Loucy (cell line): ENCODE results near the gene RNU6-1.

ENCODE experiments used
- H2AFZ ChIP-seq: fragments of 200-600 bp; sonication (generic); 2 replicates; pipeline ENCODE4 v1.6.0; 2016; ENCODE audit warnings: antibody characterized with exemption, mild to moderate bottlenecking, low read length, moderate library complexity
- H3F3A ChIP-seq: fragments of 200-600 bp; 2 replicates; pipeline ENCODE4 v1.6.0; 2016; ENCODE audit warnings: antibody characterized with exemption, low read depth, mild to moderate bottlenecking
- H3K27me3 ChIP-seq: fragments of 200-600 bp; sonication (generic); 2 replicates; pipeline ENCODE4 v1.6.1; 2014; ENCODE audit warnings: low read length, mild to moderate bottlenecking; ENCODE audit not compliant: insufficient read depth, poor library complexity, severe bottlenecking
- H3K36me3 ChIP-seq: fragments of 200-600 bp; sonication (generic); 2 replicates; pipeline ENCODE4 v1.6.1; 2016; ENCODE audit warnings: low read length; ENCODE audit not compliant: insufficient read depth
- H3K4me1 ChIP-seq: fragments of 200-600 bp; sonication (generic); 2 replicates; pipeline ENCODE4 v1.5.1; 2014; ENCODE audit warnings: low read length, mild to moderate bottlenecking; ENCODE audit not compliant: insufficient read depth, poor library complexity, severe bottlenecking
- H3K4me2 ChIP-seq: fragments of 200-600 bp; sonication (generic); 2 replicates; pipeline ENCODE4 v1.6.0; 2014; ENCODE audit warnings: antibody characterized with exemption, low read length, low read depth, mild to moderate bottlenecking; ENCODE audit not compliant: poor library complexity, severe bottlenecking
- H3K4me3 ChIP-seq: fragments of 200-600 bp; sonication (generic); 2 replicates; pipeline ENCODE4 v1.5.1; 2014; ENCODE audit warnings: low read length, mild to moderate bottlenecking, mixed read lengths; ENCODE audit not compliant: poor library complexity, severe bottlenecking
- H3K79me2 ChIP-seq: fragments of 200-600 bp; sonication (generic); 2 replicates; pipeline ENCODE4 v1.6.1; 2014; ENCODE audit warnings: low read length; ENCODE audit not compliant: insufficient read depth
- H3K9ac ChIP-seq: fragments of 200-600 bp; sonication (generic); 2 replicates; pipeline ENCODE4 v1.6.0; 2014; ENCODE audit warnings: mild to moderate bottlenecking, low read depth, low read length, moderate library complexity; ENCODE audit not compliant: poor library complexity, severe bottlenecking
- H3K9me2 ChIP-seq: fragments of 200-600 bp; sonication (generic); replicated peaks from 2 replicates; pipeline ENCODE4 v1.6.1; 2016; ENCODE audit warnings: low read depth, low read length, mixed read lengths
- H3K9me3 ChIP-seq: fragments of 200-600 bp; sonication (generic); 2 replicates; pipeline ENCODE4 v1.6.1; 2014; ENCODE audit warnings: mild to moderate bottlenecking, antibody characterized with exemption, low read length, low read depth; ENCODE audit not compliant: insufficient read depth
- H4K20me1 ChIP-seq: fragments of 200-600 bp; sonication (generic); 2 replicates; pipeline ENCODE4 v1.6.0; 2014; ENCODE audit warnings: antibody characterized with exemption, low read length, mild to moderate bottlenecking; ENCODE audit not compliant: insufficient read depth, poor library complexity, severe bottlenecking
- EZH2phosphoT487 ChIP-seq: fragments of 200-600 bp; IDR thresholded peaks from 2 replicates; pipeline ENCODE4 v1.6.1; 2018; ENCODE audit warnings: antibody characterized with exemption, mild to moderate bottlenecking, moderate library complexity, borderline replicate concordance
- TF ChIP-seq, protein P1 (sequence below): fragments of 200-600 bp; sonication (generic); conservative IDR thresholded peaks from 2 replicates; pipeline ENCODE4 v1.5.1; 2014; ENCODE audit warnings: mild to moderate bottlenecking, antibody characterized with exemption, low read length

RNU6-1 gene

DNA sequence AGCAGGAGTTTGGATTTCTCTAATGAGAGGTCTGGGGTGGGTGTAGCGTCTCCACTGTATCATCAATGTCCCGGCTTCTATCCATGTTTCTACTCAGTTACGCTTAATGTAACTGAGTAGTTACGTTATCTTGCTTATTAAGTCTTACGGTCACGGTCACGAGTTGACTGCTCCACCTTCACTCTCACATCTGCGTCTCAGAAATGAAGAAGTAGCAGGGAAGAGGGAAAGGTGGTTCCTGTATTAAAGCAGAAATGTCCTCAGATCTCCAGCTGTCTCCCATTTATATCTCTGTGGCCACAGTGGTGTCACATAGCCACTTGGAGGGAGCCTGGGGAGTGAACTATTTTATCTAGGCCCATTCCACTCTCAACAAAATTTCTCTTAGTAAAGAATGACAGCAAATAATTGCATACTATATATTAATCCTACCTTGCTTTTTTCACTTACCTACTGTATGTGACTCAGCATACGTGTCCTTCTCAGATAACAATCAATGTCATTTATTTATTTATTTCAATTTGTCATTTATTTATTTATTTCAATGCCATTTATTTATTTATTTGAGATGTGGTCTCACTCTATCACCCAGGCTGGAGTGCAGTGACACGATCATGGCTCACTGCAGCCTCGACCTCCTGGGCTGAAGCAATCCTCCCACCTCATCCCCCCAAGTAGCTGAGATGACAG lies 39.7 kb upstream of the RNU6-1 start:
- Histone ChIP-seq H2AFZ (no peak overlapping the region), H3K4me1 (peaks cover 24% of the 10 kb centered on the region), H3K9me3 (no peaks in the 10 kb centered on the region)

DNA sequence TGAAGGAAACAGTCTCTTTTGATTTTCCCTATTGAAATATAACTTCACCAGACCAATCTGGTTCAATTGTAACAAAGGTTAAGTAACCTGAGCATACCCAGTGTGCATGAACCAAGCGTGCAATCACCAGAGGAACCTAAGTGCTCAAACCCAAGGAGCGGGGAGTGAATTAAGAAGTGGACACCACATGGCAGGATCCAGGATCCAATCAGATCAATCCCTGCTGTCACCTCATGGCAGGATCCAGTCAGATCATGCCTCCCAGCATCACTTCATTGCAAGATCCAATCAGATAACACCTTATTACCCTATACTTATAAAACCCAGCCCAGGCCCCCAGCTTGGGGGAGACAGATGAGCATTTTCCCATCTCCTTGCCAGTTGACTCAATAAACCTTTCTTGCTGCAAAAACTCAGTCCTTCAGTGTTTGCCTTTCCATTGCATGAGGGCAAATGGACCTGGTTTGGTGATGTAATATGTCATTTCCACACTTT lies 38.9 kb upstream of the RNU6-1 start:
- no peaks in the 10 kb centered on the region for H3K9me3 ChIP-seq
- no peaks in the 10 kb centered on the region for H3F3A ChIP-seq
- TF ChIP-seq, protein P1, sequence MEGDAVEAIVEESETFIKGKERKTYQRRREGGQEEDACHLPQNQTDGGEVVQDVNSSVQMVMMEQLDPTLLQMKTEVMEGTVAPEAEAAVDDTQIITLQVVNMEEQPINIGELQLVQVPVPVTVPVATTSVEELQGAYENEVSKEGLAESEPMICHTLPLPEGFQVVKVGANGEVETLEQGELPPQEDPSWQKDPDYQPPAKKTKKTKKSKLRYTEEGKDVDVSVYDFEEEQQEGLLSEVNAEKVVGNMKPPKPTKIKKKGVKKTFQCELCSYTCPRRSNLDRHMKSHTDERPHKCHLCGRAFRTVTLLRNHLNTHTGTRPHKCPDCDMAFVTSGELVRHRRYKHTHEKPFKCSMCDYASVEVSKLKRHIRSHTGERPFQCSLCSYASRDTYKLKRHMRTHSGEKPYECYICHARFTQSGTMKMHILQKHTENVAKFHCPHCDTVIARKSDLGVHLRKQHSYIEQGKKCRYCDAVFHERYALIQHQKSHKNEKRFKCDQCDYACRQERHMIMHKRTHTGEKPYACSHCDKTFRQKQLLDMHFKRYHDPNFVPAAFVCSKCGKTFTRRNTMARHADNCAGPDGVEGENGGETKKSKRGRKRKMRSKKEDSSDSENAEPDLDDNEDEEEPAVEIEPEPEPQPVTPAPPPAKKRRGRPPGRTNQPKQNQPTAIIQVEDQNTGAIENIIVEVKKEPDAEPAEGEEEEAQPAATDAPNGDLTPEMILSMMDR = no peak
- no peak for TF ChIP-seq EZH2phosphoT487
- no peak overlapping the region for H2AFZ ChIP-seq
- H3K4me3 ChIP-seq = no peak overlapping the region
- H3K9ac ChIP-seq = no peak overlapping the region
- no peak overlapping the region for H3K4me2 ChIP-seq
- H3K9me2 ChIP-seq = no peaks in the 10 kb centered on the region
- H3K27me3 ChIP-seq = peaks cover 2% of the 10 kb centered on the region
- H3K79me2 ChIP-seq = no peaks in the 10 kb centered on the region
- no peaks in the 10 kb centered on the region for H4K20me1 ChIP-seq
- peaks cover 24% of the 10 kb centered on the region for H3K4me1 ChIP-seq
- H3K36me3 ChIP-seq = no peaks in the 10 kb centered on the region

More for the DNA sequence above, 39.7 kb upstream of the RNU6-1 start:
- Histone ChIP-seq H3K4me2 (no peak overlapping the region), H3K36me3 (no peaks in the 10 kb centered on the region), H3F3A (no peaks in the 10 kb centered on the region), H3K79me2 (no peaks in the 10 kb centered on the region), H4K20me1 (no peaks in the 10 kb centered on the region), H3K4me3 (no peak overlapping the region), H3K9me2 (no peaks in the 10 kb centered on the region), H3K27me3 (no peaks in the 10 kb centered on the region), H3K9ac (no peak overlapping the region)
- TF ChIP-seq, protein P1 = no peak
- no peak for TF ChIP-seq EZH2phosphoT487

DNA sequence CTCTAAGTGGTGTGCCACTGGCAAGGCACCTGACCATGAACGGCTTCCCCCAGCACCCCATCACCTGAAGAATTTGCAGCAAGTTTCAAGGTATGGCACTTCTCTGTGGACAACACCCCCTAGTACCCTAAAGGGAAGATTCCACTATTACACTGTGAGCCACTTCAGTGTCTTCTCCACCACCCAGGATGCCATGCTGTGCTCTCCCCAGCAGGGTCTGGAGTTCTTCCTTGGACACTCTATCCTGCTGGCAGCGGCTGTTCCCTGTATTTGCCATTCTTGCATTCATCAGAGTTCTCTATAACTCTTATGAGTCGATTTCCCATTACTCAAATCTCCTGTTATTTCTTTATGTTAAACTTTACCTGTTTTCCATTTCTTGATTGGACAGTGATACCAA lies 33.9 kb upstream of the RNU6-1 start:
- Histone ChIP-seq H3K4me3 (no peak overlapping the region), H3K79me2 (no peaks in the 10 kb centered on the region), H3K9ac (no peak overlapping the region), H3K4me2 (no peak overlapping the region), H3K9me3 (peaks cover 7% of the 10 kb centered on the region; the same call in 1 of the 2 replicates), H3K4me1 (no peaks in the 10 kb centered on the region), H3K9me2 (no peaks in the 10 kb centered on the region), H3F3A (no peaks in the 10 kb centered on the region), H3K27me3 (peaks cover 9% of the 10 kb centered on the region), H4K20me1 (no peaks in the 10 kb centered on the region), H2AFZ (no peak overlapping the region), H3K36me3 (no peaks in the 10 kb centered on the region)
- no peak for TF ChIP-seq EZH2phosphoT487
- TF ChIP-seq, protein P1 = no peak
